Measurements from ENCODE around the gene TRAK1. TPM values are rescaled to one million over a fixed set of nuclear protein-coding genes. Genes with fewer than 3 reads are reported as not detected.

Gene TRAK1
- total RNA-seq, 1 donor from 2014 or later = 33.0 TPM

DNA sequence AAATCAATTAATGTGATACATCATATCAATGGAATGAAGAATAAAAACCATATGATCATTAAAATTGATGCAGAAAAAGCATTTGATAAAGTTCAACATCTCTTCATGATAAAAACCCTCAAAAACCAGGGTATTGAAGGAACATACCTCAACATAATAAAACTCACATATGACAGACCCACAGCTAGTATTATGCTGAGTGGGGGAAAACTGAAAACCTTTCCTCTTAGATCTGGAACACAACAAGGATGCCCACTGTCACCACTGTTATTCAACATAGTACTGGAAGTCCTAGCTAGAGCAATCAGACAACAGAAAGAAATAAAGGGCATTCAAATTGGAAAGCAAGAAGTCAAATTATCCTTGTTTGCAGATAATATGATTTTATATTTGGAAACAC is 144.4 kb downstream of the TRAK1 start:
- DNase-seq (ENCODE audit: low read depth in 2 of 2) = no peak

DNA sequence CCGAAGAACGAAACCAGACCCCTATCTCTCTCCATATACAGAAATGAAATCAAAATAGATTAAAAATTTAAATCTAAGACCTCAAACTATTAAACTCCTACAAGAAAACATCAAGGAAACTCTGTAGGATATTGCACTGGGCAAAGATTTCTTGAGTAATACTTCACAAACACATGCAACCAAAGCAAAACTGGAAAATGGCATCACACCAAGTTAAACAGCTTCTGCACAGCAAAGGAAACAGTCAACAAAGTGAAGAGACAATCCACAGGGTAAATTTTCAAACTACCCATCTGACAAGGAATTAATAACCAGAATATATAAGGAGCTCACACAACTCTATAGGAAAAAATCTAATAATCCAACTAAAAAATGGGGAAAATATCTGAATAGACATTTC is 145.5 kb downstream of the TRAK1 start:
- no peak for DNase-seq (ENCODE audit: low read depth in 2 of 2)

DNA sequence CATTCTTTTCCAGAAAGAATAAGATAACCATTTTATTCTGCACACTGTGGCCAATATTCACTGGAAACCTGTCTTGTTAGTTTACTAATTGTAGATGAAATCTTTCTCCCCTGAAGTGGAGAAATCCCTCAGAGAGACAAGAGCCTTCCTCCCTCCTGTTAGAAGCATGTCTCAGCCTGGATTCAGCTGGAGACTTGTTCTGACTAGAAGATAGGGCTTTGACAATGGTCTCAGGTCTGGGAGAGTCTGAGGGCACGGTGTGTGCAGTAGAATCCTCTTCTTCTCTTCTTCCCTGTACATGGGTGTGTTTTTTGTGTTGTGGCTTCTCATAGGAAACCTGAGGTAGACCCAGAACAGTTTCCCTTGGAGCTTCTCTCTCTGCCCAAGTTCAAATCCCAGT is 154.9 kb downstream of the TRAK1 start:
- DNase-seq (ENCODE audit: low read depth in 2 of 2) = no peak

DNA sequence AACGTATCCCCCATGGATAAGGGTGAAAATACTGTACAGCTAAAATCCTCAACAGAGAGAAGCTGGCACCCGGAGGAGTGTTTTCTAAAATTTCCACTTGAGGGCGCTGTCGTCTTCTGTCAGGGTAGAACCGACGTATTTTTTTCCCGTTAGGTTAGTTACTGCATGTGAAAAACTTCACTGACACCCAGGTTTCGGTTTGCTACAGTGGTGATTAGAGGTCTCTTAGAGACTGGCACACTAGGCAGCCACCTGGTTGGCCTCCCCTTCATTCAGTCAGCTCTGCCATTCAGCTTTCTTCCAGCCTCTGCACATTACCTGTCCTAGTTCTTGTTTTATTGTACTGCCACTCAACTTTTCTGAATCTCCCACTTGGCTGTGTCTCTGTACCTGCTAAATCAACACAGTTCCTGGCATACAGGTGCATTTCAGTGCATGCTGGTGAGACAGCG is 156.4 kb downstream of the TRAK1 start:
- DNase-seq (ENCODE audit: low read depth in 2 of 2) = peak; percentile 30 to 63

DNA sequence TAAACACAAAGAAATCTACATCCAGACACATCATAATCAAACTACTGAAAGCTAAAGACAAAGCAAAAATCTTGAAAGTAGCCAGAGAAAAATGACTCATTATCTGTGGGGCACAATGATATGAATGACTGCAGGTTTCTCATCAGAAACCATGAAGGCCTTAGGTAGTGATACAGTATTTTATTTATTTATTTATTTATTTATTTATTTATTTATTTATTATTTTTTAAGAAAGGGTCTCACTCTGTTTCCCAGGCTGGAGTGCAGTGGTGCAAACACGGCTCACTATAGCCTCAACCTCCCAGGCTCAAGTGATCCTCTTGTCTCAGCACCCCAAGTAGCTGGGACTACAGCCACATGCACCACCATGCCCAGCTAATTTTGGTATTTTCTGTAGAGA is 159.6 kb downstream of the TRAK1 start:
- DNase-seq (ENCODE audit: low read depth in 2 of 2) = no peak

DNA sequence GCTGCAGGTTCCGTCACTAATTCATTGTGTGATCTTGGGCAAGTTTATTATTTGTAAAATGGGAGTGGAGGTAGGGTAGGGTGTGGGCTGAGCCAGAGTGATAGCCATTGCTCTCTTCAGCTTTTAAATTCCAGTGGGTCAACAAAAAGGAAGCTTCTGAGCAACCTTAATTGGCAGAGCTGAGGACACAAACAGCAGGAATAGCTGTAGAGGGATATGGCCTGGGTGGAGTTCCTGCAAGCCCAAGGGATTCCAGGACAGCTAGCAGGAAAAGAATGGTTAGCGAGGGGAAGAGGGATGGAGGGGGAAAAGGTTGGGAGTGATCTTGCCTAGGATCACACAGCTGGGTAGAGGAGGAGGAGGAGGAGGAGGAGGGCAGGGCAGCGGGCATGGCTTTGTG is 163.4 kb downstream of the TRAK1 start:
- no peak for DNase-seq (ENCODE audit: low read depth in 2 of 2)

DNA sequence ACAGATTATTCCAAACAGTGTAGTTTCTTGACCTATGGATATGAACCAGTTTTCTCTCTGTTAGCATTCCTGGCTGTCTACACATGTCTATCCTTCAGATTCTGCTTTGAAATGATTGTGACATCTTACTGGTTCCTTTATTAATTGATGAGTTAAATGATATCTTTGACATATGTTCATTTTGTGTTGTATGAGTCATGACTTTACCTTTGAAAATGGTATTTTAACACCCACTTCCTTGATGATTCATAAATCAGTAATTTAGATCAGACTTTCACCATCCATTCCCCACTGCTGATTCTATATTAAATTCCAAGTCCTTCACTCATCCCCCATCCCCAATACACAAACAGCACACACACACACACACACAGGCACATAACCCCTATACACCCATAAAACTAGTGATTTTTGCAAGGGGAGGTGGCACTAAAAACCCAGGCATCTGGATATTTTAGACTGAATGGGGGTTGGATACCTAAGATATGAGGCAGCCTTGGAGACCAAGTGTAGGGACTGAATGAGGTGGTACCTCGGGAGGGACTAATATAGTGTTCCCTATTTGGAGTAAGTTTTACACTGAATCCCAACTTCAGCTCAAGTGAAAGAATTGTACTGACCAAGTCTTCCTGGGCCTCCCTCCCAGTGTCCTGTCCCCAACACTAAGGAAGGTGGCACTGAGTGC is 165.1 kb downstream of the TRAK1 start:
- DNase-seq (ENCODE audit: low read depth in 2 of 2) = peak in 1 of 2 donors; percentile 25

DNA sequence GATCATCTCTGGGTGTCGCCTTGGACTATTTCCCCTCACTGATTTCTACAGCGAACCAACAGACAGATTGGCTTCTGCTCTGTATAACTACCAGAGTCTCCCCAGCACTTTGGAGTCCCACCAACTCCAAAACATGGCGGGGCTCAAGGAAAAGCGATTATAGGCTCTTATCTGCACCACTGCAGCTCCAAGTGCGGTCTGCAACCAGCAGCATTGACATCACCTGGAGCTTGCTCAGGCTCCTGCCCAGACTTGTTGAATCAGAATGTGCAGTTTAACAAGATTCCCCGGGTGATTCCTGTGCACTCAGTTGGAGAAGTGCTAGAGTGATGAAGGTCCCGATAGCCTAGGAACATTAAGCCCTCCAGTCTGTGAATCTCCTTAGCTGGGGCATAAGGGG is 165.8 kb downstream of the TRAK1 start:
- no peak for DNase-seq (ENCODE audit: low read depth in 2 of 2)

DNA sequence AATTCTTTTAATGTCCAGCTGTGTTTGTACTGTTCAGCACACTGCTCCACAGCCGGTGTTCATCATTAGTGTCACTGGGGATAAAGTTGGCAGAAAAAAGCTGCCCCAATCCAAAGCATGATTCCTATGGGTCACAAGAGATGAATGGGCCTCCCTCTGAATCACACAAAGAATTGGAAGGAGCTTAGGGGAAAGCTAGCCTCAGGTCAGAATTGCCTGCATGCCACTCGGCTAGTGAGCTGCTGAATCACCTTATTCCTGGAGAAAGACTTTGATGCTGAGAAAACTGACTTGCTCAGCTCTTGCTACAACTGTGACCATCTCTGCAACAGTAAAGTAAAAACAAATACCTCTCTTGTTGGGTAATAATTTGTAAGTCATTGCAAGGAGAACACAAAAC is 171.4 kb downstream of the TRAK1 start:
- no peak for DNase-seq (ENCODE audit: low read depth in 2 of 2)

DNA sequence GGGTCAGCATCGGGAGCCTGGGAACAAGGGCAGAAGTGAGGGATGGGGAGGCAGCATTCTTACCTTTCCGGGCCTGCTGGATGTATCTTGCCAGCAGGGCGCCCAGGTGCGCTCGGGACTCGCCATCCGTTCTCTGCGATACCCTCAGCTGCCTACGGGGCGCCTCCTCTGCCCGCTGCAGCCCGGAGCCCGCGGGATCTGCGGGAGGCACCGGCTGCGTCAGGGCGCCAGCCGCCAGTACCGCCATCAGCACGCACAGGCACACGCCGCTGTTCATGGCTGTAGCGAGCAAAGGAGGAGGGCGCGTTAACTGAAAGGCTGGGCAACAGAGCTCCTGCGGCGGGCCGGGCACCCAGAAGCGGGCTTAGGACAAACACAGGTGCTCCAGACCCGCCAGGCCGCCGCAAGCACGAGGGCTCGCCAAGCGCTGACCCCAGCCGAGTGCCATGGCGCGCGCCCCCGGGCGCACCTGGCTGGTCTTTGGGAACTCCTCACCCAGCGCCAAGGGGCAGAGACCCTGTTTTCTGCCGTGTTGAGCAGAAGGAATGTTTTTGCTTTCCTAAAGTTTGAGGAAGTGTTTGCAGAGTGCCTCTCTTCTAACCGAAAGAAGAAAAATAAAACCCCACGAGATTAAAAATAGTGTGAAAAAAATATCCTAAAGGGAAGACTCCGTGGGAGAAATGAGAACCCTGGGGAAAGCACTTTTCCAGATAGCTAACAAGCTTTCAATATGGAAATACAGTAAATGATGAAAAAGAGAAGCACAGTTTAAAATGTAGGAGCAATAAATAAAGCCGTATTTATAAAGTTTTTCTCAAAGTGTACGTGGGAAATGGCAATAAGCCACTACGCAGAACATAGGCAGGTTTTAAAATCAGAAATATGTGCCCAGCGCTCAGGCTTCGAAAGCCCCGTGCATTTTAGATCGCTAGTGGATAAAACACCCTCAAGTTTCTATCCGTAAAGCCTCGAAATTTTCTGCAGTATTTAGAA is 172.5 kb downstream of the TRAK1 start:
- DNase-seq (ENCODE audit: low read depth in 2 of 2) = no peak

DNA sequence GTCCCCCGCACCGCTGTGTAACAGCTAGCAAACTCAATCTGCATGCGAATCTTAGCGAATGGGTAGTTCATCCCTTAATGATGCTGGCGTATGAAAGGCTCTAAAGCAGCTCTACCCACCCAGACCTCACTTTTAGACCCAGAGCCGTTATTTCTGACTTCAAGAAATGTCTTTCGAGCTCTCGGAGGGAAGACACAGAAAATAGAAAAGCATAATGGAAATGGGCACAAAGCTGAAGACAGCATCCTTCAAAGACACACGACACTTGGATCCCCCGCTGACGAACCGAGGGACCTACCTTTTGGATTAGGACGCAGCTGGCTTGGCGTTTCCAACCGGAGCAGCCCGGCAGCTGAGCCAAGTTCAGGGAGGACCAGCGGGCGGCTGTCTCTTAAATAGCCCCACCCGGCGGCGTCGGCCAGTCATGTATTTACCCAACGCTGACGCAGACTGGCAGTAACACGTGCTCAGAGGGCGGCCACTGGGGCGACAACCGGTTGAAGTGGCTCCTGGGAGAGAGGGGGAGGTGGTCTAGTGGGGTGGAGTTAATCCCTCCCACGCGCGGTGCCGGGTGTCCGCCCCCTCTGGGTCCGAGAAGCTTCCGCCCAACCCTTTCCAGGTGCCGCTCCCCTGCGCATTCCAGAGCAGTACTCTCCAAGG is 173.4 kb downstream of the TRAK1 start:
- DNase-seq (ENCODE audit: low read depth in 2 of 2) = no peak

DNA sequence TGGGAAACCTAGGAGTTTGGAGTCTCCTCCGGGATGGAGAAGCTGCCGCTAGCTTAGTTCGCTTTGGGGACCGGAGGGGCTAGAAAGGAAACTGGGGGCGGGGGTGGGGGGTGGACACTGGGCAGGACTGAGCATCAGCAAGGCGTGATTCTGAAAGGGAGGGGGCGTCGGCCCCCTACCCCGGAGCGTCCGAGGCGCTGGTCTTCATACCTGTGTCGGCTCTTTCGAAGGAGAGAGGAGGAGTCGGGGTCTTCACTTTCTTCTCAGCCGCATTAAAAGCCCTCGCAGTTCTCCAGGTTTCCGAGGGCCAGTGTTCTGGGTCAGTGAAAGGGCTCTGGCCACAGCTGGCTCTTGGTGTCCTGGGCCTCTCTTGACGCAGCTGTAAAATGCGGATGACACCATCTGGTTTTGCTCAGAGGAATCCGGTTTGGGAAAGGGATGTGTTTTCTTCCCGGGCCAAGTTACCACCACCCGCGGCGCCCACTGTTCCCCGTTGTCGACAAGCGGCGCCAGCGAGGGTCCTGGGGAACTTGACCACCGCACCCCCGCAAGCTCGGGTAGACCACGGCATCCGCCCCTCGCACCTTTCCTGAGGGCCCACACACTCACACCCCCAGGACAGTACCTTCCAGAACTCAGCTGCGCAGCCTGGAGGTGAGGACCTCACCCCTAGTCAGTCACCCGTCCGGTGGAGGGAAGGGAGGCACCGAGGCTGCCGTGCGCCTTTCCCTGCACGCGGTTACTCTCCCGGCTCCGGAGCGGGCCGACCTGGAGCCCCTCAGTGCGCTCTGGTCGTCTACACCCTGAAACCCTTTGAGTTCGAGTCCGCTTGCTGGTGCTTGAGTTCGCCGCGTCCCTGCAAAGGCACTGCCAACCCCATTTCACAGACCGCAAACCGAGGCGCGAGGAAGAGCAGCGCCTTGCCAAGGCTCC is 174.2 kb downstream of the TRAK1 start:
- no peak for DNase-seq (ENCODE audit: low read depth in 2 of 2)

DNA sequence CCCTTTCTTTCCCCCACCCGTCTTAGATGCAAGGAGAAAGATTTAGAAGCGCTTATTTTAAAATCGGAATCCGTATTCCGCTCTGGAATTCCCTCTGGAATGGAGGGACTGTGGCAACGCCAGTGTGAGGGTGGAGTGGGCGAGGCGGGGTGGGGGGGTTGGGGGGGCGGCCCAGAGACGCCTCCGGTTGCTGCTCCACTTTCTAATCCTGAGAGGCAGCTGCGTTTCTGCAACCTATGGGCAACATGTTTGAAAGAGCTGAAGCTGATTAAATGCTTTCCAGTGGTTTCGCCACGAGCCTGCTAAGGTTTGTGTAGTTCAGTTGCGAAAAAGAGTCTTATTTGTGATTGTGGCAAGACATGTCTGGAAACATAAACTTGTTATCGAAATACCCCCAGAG is 174.9 kb downstream of the TRAK1 start, which contains the start of gene CCK:
CCK (minus strand) TSS at position 101 of the 400 bp plus-strand sequence. CDS start 2,555 bp downstream, outside the sequence.
- no peak for DNase-seq (ENCODE audit: low read depth in 2 of 2)

DNA sequence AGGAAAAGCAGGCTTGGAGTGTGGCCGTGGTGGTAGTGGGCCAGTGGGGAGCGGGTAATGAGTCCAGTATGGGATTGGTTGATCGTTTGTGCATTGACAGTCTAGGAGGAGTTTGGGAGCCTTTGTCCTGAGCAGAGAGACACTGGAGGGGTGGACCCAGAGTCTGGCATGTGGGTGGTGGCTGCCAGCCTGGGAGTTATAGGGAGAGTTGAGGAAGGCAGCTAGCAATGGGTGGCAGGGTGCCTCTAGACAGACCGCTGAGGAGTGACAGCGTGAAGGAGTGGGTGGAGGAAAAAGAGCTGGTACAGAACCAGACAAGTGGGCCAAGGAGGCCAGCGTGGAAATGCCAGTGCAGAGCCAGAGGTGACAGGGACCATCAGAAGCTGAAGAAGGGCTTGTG is 176.7 kb downstream of the TRAK1 start:
- DNase-seq (ENCODE audit: low read depth in 2 of 2) = no peak

DNA sequence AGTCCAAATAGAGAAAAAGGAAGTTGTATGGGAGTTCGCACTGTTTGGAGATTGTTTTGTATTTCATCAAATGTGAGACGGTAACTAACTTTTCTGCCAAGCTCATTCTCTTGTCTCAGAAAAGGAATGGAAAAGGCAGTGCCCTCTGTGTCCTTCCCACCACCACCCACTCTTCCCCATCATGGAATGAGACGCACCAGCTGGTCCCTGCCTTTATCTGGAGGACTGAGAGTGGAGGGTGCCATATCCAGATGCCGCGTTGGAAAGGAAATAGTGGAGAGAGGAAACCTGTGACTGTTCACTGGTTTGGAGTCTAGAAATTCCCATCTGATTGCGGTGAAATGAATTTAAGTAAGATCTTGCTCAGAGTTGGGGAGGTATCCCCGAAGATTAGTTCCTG is 178.5 kb downstream of the TRAK1 start:
- DNase-seq (ENCODE audit: low read depth in 2 of 2) = no peak

DNA sequence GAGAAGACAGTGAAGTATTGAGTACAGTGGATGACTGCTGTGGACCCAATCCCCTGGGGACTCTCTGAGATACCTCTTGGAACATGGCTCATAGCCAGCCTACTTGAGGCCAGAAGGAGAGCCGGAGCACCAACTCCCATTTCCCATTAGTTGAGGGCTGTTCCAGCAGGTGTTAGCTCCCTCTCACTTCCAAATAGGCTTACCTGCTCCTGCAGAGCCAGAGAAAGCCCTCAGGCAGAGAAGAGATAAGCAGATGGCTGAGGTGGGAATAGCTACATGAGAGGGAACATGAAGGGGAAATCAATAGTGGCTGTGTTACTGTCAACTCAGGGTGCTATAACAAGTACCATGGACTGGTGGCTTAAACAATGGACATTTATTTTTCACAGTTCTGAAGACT is 179.4 kb downstream of the TRAK1 start:
- DNase-seq (ENCODE audit: low read depth in 2 of 2) = no peak

DNA sequence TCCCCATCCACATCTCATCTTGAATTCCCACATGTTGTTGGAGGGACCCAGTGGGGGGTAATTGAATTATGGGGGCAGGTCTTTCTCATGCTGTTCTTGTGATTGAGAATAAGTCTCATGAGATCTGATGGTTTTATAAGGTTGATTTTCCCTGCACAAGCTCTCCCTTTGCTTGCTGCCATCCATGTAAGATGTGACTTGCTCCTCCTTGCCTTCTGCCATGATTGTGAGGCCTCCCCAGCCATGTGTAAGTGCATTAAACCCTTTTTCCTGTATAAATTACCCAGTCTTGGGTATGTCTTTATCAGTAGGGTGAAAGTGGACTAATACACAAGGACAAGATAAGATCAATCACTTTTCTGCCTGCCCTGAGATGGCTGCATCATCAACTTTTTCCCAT is 180.6 kb downstream of the TRAK1 start:
- DNase-seq (ENCODE audit: low read depth in 2 of 2) = no peak

DNA sequence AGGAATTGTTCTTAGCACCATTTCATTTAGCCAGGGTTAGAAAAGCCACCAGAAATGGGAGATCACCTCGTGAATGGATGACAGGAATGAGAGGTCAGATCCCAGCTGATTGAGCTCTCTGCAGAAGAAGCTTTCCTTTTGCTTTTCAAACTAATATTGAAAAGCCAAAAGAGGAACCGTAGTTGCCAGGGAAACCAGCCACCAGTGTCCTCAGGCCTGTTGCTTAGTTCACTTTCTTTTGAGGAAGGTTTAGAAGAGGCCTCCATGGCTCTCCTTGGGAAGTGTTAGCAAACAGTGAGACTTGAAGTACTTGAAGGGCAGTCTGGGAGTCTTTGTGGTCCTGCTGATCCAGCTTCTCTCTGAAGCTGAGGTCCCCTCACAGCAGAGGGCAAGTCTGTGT is 182.2 kb downstream of the TRAK1 start:
- DNase-seq (ENCODE audit: low read depth in 2 of 2) = no peak

DNA sequence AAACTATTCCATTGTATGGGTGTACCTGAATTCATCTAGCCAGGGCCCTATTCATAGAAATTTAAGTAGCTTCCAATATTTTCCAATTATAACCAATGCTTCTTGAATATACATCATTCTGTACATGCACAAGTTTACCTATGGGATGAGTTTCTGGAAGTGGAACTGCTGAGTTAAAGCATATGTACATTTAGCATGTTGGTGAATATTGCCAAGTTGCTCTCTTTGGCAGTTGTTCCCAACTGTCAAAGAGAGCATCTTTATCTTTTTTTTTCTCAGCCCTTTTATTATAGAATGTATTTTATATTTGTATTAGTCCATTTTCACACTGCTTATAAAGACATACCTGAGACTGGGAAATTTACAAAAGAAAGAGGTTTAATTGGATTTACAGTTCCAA is 183.1 kb downstream of the TRAK1 start:
- DNase-seq (ENCODE audit: low read depth in 2 of 2) = no peak

DNA sequence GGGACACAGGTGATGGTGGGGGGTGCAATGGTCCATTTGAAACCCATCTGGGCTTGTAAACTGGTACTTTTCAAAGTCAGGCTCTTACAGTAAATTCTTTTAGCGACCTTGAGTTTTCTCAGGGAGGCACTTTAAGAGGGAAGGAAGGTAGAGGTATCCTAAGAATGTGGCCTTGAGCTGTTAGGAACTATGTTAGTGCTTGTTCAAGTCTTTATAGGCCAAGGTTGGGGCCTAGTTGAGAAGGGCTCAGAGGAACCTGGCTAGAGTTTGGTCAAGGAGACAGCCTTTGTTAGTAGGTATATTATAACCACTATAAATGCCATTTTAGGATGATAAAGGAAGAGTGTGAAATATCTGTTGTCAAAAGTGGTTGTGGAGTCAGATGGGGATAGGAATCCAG is 184.1 kb downstream of the TRAK1 start:
- DNase-seq (ENCODE audit: low read depth in 2 of 2) = no peak
